DOHH2 (cell line): ENCODE measurements around the gene FBN2.

Experiments used
- EZH2phosphoT487 ChIP-seq: fragments of 200-600 bp; sonication (generic); IDR thresholded peaks from 2 replicates; pipeline ENCODE4 v1.6.1; 2017; ENCODE audit warnings: borderline replicate concordance, mild to moderate bottlenecking, antibody characterized with exemption, low read length, moderate library complexity, mixed read lengths
- TF ChIP-seq, protein P1 (sequence below): fragments of 200-600 bp; sonication (generic); IDR thresholded peaks from one replicate; pipeline ENCODE4 v1.5.1; 2014; ENCODE audit warnings: antibody characterized with exemption, mild to moderate bottlenecking, low read depth, low read length; ENCODE audit not compliant: poor library complexity, severe bottlenecking

DNA sequence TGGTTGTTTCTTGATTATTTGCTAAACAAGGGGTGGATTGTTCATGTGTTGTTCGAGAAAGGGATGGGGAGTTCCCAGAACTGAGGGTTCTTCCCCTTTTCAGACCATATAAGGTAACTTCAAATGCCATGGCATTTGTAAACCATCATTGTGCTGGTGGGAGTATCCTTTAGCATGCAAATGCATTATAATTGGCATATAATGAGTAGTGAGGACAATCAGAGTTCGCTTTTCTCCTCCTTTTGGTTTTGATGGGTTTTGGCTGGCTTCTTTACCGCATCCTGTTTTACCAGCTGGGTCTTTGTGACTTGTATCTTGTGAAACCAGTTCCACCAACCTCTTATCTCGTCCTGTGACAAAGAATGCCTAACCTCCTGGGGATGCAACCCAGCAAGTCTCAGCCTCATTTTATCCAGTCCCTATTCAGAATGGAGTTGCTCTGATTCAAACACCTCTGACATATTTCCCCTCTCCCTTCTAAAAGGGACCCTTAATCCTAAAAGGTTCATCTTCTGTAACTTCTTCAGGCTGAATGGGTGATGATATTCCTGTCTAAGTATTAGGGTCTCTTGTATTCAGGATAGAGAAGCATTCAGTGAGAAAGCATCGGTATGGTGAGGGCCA is 8.7 kb upstream of the FBN2 start:
- TF ChIP-seq, protein P1, sequence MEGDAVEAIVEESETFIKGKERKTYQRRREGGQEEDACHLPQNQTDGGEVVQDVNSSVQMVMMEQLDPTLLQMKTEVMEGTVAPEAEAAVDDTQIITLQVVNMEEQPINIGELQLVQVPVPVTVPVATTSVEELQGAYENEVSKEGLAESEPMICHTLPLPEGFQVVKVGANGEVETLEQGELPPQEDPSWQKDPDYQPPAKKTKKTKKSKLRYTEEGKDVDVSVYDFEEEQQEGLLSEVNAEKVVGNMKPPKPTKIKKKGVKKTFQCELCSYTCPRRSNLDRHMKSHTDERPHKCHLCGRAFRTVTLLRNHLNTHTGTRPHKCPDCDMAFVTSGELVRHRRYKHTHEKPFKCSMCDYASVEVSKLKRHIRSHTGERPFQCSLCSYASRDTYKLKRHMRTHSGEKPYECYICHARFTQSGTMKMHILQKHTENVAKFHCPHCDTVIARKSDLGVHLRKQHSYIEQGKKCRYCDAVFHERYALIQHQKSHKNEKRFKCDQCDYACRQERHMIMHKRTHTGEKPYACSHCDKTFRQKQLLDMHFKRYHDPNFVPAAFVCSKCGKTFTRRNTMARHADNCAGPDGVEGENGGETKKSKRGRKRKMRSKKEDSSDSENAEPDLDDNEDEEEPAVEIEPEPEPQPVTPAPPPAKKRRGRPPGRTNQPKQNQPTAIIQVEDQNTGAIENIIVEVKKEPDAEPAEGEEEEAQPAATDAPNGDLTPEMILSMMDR: no peak
- no peak for TF ChIP-seq EZH2phosphoT487
